GM12872 (cell line): ENCODE data around the gene DAPK1.

Source experiments
- CTCF ChIP-seq: IDR thresholded peaks from 3 replicates; pipeline ENCODE4 v1.5.1; 2011; ENCODE audit warnings: low read depth, mild to moderate bottlenecking, low read length, moderate library complexity; ENCODE audit not compliant: insufficient read depth

The DAPK1 gene

GRCh38 chr9:87714819-87715218 lies 217.2 kb downstream of the DAPK1 start:
- no peak for TF ChIP-seq CTCF

- no peak for TF ChIP-seq CTCF
Observed at GRCh38 chr9:87716141-87716540, 218.5 kb downstream of the DAPK1 start.

- TF ChIP-seq CTCF = no peak
Observed at GRCh38 chr9:87717456-87717855, 219.8 kb downstream of the DAPK1 start.

- no peak for TF ChIP-seq CTCF
Observed at GRCh38 chr9:87718231-87718630, 220.6 kb downstream of the DAPK1 start.

GRCh38 chr9:87718852-87719612 lies 221.4 kb downstream of the DAPK1 start:
- TF ChIP-seq CTCF = no peak

- no peak for TF ChIP-seq CTCF
Observed at GRCh38 chr9:87720173-87720572, 222.5 kb downstream of the DAPK1 start.

- no peak for TF ChIP-seq CTCF
Observed at GRCh38 chr9:87722393-87723088, 224.9 kb downstream of the DAPK1 start.
